Activated T-helper 2 cell treated with anti-CD3 and anti-CD28 coated beads, Interferon-gamma antibody, Interleukin-2, Interleukin-4, amounts not matched to agents 10 μg/mL and 5 μg/mL and 100 μg/mL, durations not matched to agents 14 hours and 24 hours and 36 hours (primary cell): ENCODE data around the gene CSH1. TPM values are rescaled to one million over a fixed set of nuclear protein-coding genes. Genes with fewer than 3 reads are reported as not detected.
"Not testable (repeated sequence)": the region's sequence is repeated elsewhere in the genome, so short reads cannot be mapped to it uniquely, and the experiment has no call there.

Experiments used
- DNase-seq: peaks from one replicate; pipeline ENCODE4 v3.0.0; 2021; ENCODE audit warnings: low spot score
- H3K27ac Mint-ChIP-seq: one replicate; pipeline ENCODE4 v1.8.0; 2021; ENCODE audit warnings: mixed read lengths
- H3K27me3 Mint-ChIP-seq: one replicate; pipeline ENCODE4 v1.8.0; 2021; ENCODE audit warnings: low read depth, mixed read lengths
- H3K36me3 Mint-ChIP-seq: one replicate; pipeline ENCODE4 v1.8.0; 2021; ENCODE audit warnings: low read depth, mixed read lengths
- H3K4me1 Mint-ChIP-seq: one replicate; pipeline ENCODE4 v1.8.0; 2021; ENCODE audit warnings: low read depth, mixed read lengths
- H3K4me3 Mint-ChIP-seq: one replicate; pipeline ENCODE4 v1.8.0; 2021; ENCODE audit warnings: low read depth, mild to moderate bottlenecking, moderate library complexity, mixed read lengths
- H3K9me3 Mint-ChIP-seq: one replicate; pipeline ENCODE4 v1.8.0; 2021; ENCODE audit warnings: mixed read lengths
- intact Hi-C: fragments of 100-400 bp; cut with micrococcal nuclease; formaldehyde crosslinking; loops from one replicate; pipeline ENCODE4 v1.15.1; 2023
- total RNA-seq: library from RNA; stranded (reverse); gene quantifications from 2 replicates; pipeline ENCODE4 v1.2.3, GENCODE V29; 2022

CSH1 gene
- total RNA-seq, 1 donor from 2014 or later = not detected

- H3K9me3 Mint-ChIP-seq, H3K4me1 Mint-ChIP-seq, DNase-seq, H3K27ac Mint-ChIP-seq, H3K27me3 Mint-ChIP-seq, intact Hi-C loops, H3K36me3 Mint-ChIP-seq, H3K4me3 Mint-ChIP-seq: not testable (repeated sequence)
Observed at GRCh38 chr17:63922402-63922801, 26.0 kb upstream of the CSH1 start.

GRCh38 chr17:63920779-63921178 is 24.4 kb upstream of the CSH1 start:
- H3K27ac Mint-ChIP-seq, DNase-seq, intact Hi-C loops: not testable (repeated sequence)

GRCh38 chr17:63920050-63920449 is 23.7 kb upstream of the CSH1 start:
- intact Hi-C loops, DNase-seq, H3K4me1 Mint-ChIP-seq, H3K27ac Mint-ChIP-seq, H3K4me3 Mint-ChIP-seq, H3K27me3 Mint-ChIP-seq, H3K36me3 Mint-ChIP-seq, H3K9me3 Mint-ChIP-seq: not testable (repeated sequence)

More at GRCh38 chr17:63920779-63921178, 24.4 kb upstream of the CSH1 start:
- not testable (repeated sequence) for H3K9me3 Mint-ChIP-seq, H3K4me1 Mint-ChIP-seq, H3K36me3 Mint-ChIP-seq, H3K27me3 Mint-ChIP-seq, H3K4me3 Mint-ChIP-seq

GRCh38 chr17:63919311-63919723 is 22.9 kb upstream of the CSH1 start:
- no peak overlapping the region for H3K27ac Mint-ChIP-seq
- DNase-seq = peak; percentile 64
- peaks cover 8% of the 10 kb centered on the region for H3K4me1 Mint-ChIP-seq
- no peak overlapping the region for H3K4me3 Mint-ChIP-seq
- H3K9me3 Mint-ChIP-seq = no peaks in the 10 kb centered on the region
- no peaks in the 10 kb centered on the region for H3K36me3 Mint-ChIP-seq
- H3K27me3 Mint-ChIP-seq = peaks cover 8% of the 10 kb centered on the region
- intact Hi-C loops = loop anchor here (1.0 to 5.0 kb wide), 5 partner anchors 27 to 363 kb away; partner anchors contain the start of gene ERN1

- H3K4me1 Mint-ChIP-seq, H3K9me3 Mint-ChIP-seq, DNase-seq, H3K27ac Mint-ChIP-seq, H3K27me3 Mint-ChIP-seq, H3K4me3 Mint-ChIP-seq, H3K36me3 Mint-ChIP-seq: not testable (repeated sequence)
- intact Hi-C loops = loop anchor here (1.0 to 5.0 kb wide), 5 partner anchors 28 to 363 kb away; partner anchors contain the start of gene ERN1
Observed at GRCh38 chr17:63918789-63919305, 22.5 kb upstream of the CSH1 start, which contains the start of gene GH1. Gene GH1, minus strand, starts transcription at chr17:63918839. Its CDS starts 63 bp downstream, at chr17:63918776.

- no peaks in the 10 kb centered on the region for H3K9me3 Mint-ChIP-seq
- H3K27ac Mint-ChIP-seq = no peak overlapping the region
- DNase-seq = no peak
- H3K36me3 Mint-ChIP-seq = no peaks in the 10 kb centered on the region
- H3K4me3 Mint-ChIP-seq = no peak overlapping the region
- peaks cover 8% of the 10 kb centered on the region for H3K27me3 Mint-ChIP-seq
- H3K4me1 Mint-ChIP-seq = peaks cover 8% of the 10 kb centered on the region
- intact Hi-C loops = loop anchor here (2.0 to 5.0 kb wide), 4 partner anchors 28 to 364 kb away; partner anchors contain the start of gene ERN1
Observed at GRCh38 chr17:63918305-63918704, 21.9 kb upstream of the CSH1 start.

- H3K27me3 Mint-ChIP-seq = peaks cover 8% of the 10 kb centered on the region
- H3K4me3 Mint-ChIP-seq = no peak overlapping the region
- H3K27ac Mint-ChIP-seq = no peak overlapping the region
- no peaks in the 10 kb centered on the region for H3K9me3 Mint-ChIP-seq
- H3K4me1 Mint-ChIP-seq = peaks cover 9% of the 10 kb centered on the region
- no peaks in the 10 kb centered on the region for H3K36me3 Mint-ChIP-seq
- DNase-seq = no peak
- intact Hi-C loops = loop anchor here (2.0 to 5.0 kb wide), 4 partner anchors 29 to 365 kb away; partner anchors contain the start of gene ERN1
Observed at GRCh38 chr17:63917646-63918045, 21.3 kb upstream of the CSH1 start.

GRCh38 chr17:63917206-63917605 is 20.8 kb upstream of the CSH1 start:
- not testable (repeated sequence) for DNase-seq, H3K4me3 Mint-ChIP-seq, H3K27me3 Mint-ChIP-seq, H3K27ac Mint-ChIP-seq, H3K9me3 Mint-ChIP-seq, H3K36me3 Mint-ChIP-seq
- intact Hi-C loops = loop anchor here (5.0 kb wide), 1 partner anchor 365 kb away; no protein-coding TSS in a partner anchor
- H3K4me1 Mint-ChIP-seq = peaks cover 11% of the 10 kb centered on the region

GRCh38 chr17:63916566-63917185 is 20.3 kb upstream of the CSH1 start:
- Mint-ChIP-seq H3K4me3 (no peak overlapping the region), H3K36me3 (no peaks in the 10 kb centered on the region), H3K27me3 (peaks cover 8% of the 10 kb centered on the region), H3K4me1 (peaks cover 12% of the 10 kb centered on the region), H3K27ac (no peak overlapping the region), H3K9me3 (no peaks in the 10 kb centered on the region)
- no peak for DNase-seq
- intact Hi-C loops = loop anchor here (5.0 kb wide), 1 partner anchor 366 kb away; no protein-coding TSS in a partner anchor

- H3K36me3 Mint-ChIP-seq, H3K9me3 Mint-ChIP-seq, H3K27ac Mint-ChIP-seq, H3K27me3 Mint-ChIP-seq, H3K4me3 Mint-ChIP-seq, DNase-seq: not testable (repeated sequence)
- H3K4me1 Mint-ChIP-seq = peaks cover 12% of the 10 kb centered on the region
- intact Hi-C loops = loop anchor here (5.0 kb wide), 1 partner anchor 367 kb away; no protein-coding TSS in a partner anchor
Observed at GRCh38 chr17:63915753-63916152, 19.4 kb upstream of the CSH1 start.

GRCh38 chr17:63914471-63914870 is 18.1 kb upstream of the CSH1 start:
- no peak for DNase-seq
- intact Hi-C loops = no loop called here
- Mint-ChIP-seq H3K27ac (no peak overlapping the region), H3K36me3 (no peaks in the 10 kb centered on the region), H3K9me3 (no peaks in the 10 kb centered on the region), H3K27me3 (peaks cover 9% of the 10 kb centered on the region), H3K4me3 (no peak overlapping the region), H3K4me1 (peaks cover 9% of the 10 kb centered on the region)

- peaks cover 4% of the 10 kb centered on the region for H3K4me1 Mint-ChIP-seq
- no peaks in the 10 kb centered on the region for H3K36me3 Mint-ChIP-seq
- intact Hi-C loops = no loop called here
- H3K9me3 Mint-ChIP-seq = no peaks in the 10 kb centered on the region
- H3K4me3 Mint-ChIP-seq = no peak overlapping the region
- H3K27ac Mint-ChIP-seq = no peak overlapping the region
- H3K27me3 Mint-ChIP-seq = peaks cover 24% of the 10 kb centered on the region
- peak; percentile 37 for DNase-seq
Observed at GRCh38 chr17:63911657-63912100, 15.3 kb upstream of the CSH1 start.

- no peaks in the 10 kb centered on the region for H3K36me3 Mint-ChIP-seq
- H3K9me3 Mint-ChIP-seq = no peaks in the 10 kb centered on the region
- peaks cover 4% of the 10 kb centered on the region for H3K4me1 Mint-ChIP-seq
- DNase-seq = no peak
- intact Hi-C loops = no loop called here
- H3K27ac Mint-ChIP-seq = no peak within 1 kb of the TSS
- peaks cover 20% of the 10 kb centered on the region for H3K27me3 Mint-ChIP-seq
- no peak within 1 kb of the TSS for H3K4me3 Mint-ChIP-seq
Observed at GRCh38 chr17:63911041-63911635, 14.8 kb upstream of the CSH1 start, which contains the start of gene CSHL1. Gene CSHL1, minus strand, starts transcription at chr17:63911258. Its CDS starts 62 bp downstream, at chr17:63911196.
